GM12892 (cell line): Measurements from ENCODE around the gene FIGLA.
A peak's percentile ranks its signal among the peaks of the same experiment; 100 is the strongest.

Source experiments
- DNase-seq: peaks from one replicate; pipeline ENCODE4 v3.0.0; 2011; ENCODE audit not compliant: insufficient read length
- FAIRE-seq: peaks from 2 replicates; lab custom pipeline; 2011; peaks lifted over from hg19 to GRCh38; lab: Jason Lieb, UNC
- POLR2A ChIP-seq: IDR thresholded peaks from 2 replicates; pipeline ENCODE4 v1.6.1; 2011; ENCODE audit warnings: low read depth, low read length, control low read depth
- POLR2AphosphoS5 ChIP-seq: IDR thresholded peaks from 2 replicates; pipeline ENCODE4 v1.6.1; 2011; ENCODE audit warnings: low read depth, low read length, control low read depth
- TAF1 ChIP-seq: IDR thresholded peaks from 2 replicates; pipeline ENCODE4 v1.6.1; 2011; ENCODE audit warnings: low read depth, mild to moderate bottlenecking, control low read depth, low read length, borderline replicate concordance

Gene FIGLA

DNA sequence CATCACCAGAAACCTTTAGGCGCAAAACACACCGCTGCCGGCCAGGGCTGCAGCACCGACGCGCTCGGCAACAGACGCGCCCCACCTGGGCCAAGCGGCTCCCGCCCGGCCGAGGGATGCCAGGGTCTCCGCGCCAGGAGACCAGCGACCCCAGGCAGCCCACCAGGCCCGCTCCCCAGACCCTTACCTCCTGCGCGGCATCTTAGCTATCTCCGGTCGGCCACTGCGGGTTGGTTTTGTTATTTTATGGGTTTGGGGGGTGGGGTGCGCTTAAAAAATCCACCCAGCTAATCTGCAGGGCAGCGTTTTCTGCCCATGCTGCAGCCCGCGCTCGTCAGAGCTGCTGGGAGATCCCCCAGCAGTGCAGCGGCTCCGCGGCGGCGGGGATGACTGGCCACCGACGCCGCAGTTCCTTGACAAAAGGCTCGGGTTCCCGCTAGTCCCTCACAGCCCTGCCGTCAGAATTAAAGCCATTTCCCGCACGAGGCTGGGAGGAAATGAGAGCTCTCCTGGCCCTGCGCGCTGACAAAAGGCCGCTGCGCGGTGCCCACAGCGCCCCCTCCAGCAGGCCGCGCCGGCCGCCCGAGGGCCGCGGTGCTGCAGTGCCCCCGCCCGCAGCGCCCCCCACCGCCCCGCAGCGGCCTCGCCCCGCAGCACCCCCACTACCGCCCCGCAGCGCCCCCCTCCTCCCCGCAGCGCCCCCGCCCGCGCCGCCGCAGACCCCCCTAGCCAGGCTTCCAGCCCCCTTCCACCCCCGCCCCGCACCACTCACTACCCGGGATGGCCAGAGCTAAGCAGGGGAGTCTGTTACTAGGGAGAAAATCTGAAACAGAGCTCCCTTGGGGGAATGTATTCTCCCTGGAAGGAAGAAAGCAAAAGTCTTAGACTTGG is 22.5 kb downstream of the FIGLA start, which contains the start of gene ADD2:
ADD2 (minus strand) TSS at position 502 of the 891 bp plus-strand sequence. CDS start 61,792 bp downstream, outside the sequence.
- no peak for FAIRE-seq
- peak; percentile 41 for DNase-seq
- TF ChIP-seq POLR2AphosphoS5 (no peak), TAF1 (no peak), POLR2A (no peak)

DNA sequence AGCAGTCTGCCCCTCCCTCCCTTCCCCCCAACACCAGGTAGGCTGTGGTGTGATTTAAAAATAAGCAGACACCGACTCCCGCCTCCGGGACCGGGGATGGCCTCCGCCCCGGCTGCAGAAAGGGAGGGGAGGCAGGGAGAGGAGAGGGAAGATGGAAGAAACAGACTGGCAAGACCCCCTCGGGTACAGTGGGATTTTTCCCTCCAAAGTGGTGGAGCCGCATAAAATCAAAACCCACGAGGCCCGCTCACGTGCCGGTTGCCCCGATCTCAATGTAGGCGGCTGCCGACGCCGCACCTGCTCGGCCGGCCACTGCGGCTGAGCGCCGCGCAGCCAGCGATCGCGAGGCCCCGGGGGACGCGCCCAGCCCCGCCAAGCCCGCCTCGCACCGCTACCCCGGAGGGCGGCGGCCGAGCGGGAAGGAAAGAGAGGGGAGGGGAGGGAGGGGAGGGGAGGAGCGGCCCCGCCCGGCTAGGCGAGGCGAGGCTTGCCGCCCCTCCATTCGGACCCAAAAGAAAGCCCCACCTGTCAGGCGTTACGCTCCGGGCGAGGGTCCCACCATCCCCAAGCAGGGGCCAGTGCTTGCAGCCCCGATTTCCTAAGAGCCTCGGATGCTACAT is 23.3 kb downstream of the FIGLA start:
- TF ChIP-seq TAF1, result no peak
- no peak for TF ChIP-seq POLR2AphosphoS5
- no peak for TF ChIP-seq POLR2A
- DNase-seq (peak; percentile 28), FAIRE-seq (no peak)

DNA sequence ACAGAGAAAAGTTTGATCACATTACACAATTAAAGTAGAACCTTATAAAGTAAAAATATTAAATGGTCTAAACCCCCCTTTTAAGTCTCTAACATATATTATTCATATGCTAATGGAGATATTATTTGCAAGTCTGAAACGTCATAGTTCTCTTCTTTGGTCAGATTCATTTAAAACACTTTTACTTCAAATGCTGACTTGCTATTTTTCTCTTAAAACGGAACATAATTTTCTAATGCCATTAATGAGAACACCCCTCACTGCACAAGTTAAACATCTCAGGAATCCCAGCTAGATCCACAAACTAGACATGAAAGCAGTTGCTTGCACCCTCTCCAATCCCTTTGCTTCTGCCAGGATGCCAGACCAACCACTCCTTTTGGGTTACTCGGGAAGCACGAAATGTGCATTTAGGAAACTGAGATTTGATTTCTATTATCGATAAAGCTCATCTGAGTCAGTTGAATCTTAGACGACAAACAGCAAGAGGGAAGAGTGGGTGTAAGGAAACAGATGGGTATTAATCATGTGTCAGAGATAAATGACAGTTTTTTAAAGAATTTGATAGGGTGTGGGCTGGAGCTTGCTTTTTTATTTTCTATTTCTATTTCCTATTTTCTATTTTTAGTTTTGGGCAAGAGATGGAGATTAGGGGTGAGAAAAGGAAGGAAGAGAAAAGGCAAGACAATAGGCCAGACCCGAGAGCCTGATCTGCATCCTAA is 23.9 kb downstream of the FIGLA start:
- FAIRE-seq, result no peak
- TF ChIP-seq POLR2A (no peak), POLR2AphosphoS5 (no peak)

DNA sequence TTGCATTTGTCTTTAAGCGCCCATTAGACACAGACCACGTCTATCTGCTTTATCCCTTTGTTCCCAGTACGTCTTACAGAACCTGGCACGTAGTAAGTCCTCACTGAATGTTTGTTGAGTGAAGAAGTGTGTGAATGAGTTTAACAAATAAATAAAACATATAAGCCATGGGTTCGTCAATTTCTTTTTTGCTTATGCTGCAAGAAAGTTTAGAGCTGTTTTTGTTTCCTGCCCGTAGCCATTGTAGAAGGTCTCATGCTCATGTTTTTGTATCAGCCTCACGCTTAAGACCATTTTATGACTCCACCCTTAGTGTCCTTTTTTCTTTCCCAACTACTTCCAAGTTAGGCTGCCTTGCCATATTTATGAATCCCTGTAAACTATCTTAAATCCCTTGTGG is 24.9 kb downstream of the FIGLA start:
- no peak for TF ChIP-seq POLR2AphosphoS5
- TF ChIP-seq POLR2A, result no peak
- TF ChIP-seq TAF1, result no peak
- no peak for DNase-seq
- no peak for FAIRE-seq

More for the DNA sequence above, 23.9 kb downstream of the FIGLA start:
- DNase-seq, result no peak

DNA sequence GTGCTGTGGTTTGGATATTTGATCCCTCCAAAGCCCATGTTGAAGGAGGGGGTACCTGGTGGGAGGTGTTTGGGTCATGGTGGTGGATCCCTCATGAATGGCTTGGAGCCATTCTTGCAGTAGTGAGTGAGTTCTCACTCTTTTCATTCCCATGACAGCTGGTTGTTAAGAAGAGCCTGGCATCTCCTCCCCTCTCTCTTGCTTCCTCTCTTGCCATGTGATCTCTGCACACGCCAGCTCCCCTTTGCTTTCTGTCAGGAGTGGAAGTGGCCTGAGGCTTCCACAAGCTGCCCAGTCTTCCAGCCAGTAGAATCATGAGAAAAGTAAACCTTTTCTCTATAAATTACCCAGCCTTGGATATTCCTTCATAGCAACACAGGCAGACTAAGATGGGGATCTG is 31.0 kb downstream of the FIGLA start:
- no peak for DNase-seq
- FAIRE-seq, result no peak
- TF ChIP-seq POLR2AphosphoS5, result no peak
- no peak for TF ChIP-seq TAF1
- TF ChIP-seq POLR2A, result no peak

DNA sequence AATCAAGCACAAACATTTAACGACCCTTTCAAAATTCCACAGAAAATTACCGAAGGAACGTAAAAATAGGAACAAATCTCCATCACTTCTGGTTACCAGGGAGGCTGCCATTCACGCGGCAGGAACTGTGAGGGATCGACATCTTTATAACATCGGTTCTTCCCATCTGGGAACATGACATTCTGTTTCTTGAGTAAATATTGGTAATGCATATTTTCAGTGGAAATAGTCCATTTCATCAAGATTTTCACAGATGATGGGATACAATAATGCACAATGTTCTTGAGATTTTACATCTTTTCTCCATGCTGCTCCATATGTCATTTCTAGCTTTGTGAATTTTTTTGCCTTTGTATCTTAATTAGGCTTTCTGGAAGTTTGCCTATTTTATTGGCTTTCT is 32.5 kb downstream of the FIGLA start:
- TF ChIP-seq POLR2A (no peak), TAF1 (no peak)
- FAIRE-seq (no peak), DNase-seq (no peak)

DNA sequence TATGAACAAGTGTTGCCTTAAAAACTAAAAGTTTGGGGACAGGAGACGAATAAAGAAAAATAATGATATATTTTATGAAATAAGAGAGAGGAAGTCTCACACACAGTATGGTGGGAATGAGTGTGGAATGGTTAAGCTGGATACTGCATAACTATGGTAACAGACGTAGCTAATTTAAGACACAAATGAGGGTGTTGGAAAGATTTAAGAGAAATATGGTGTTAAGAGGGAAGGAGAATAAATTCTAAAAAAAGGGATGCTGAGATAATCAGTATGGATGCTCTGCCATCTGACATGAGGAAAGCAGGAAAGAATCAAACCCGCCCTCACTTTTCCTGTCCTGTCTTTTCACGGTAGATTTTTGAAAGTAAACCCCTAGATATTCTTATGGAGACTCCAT is 33.1 kb downstream of the FIGLA start:
- no peak for FAIRE-seq
- no peak for TF ChIP-seq POLR2A
- TF ChIP-seq POLR2AphosphoS5, result no peak
- TF ChIP-seq TAF1, result no peak
- no peak for DNase-seq

DNA sequence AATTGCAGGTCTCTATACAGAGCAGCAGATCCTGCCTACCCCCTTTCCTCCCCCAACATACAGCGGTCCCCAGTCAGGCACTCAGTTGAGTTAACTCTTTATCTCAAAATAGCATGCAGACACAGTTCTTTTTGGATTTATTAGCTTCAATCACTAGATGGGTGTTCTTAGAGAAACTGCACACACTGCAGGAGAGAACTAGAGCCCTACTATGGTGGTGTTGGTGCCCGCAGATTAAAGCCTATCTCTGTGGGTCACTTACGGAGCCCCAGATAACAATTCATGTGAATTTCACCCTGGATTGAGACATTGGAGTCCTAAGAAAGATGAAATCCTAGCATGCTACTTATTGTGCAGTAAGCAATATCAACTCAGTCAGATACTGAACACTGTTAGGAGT is 34.3 kb downstream of the FIGLA start:
- TF ChIP-seq TAF1, result no peak
- TF ChIP-seq POLR2AphosphoS5, result no peak
- no peak for TF ChIP-seq POLR2A
- FAIRE-seq, result no peak
- DNase-seq, result no peak

DNA sequence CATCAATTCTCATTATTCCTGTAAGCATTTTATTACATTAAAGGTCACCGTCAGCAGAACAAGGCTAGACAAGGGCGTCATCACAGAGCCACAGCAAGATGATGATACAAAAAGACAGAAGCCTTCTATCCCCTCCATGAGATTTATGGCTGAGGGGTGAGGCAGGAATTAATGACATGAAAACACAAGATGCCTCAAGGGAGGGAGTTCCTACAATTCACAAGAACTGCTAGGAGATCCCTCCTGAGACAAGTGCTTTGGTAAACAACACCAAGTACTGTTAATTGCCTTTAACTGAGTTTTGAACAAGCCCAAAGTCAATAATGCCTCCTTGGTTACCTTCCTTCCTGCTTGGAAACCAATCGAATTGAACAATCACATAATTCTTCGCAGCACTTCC is 36.5 kb downstream of the FIGLA start:
- no peak for DNase-seq
- TF ChIP-seq POLR2A (no peak), POLR2AphosphoS5 (no peak), TAF1 (no peak)
- no peak for FAIRE-seq

DNA sequence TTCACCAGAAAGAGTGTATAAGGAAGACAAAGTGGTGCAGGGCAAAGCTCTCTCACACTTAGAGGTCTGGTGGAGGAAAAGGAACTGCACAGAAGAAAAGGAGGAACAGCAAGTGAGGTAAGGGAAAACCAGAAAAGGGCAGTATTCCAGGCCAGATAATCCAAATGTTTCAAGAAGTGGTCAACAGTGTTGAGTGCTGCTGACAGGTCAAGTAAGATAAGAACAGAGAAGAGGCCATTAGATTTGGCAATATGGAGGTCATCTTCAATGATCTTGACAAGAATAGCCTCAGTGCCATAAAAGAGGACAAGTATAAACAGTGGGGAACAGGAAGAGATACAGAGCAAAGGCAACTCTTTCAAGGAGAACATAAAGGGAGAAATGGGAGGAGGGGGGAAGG is 37.4 kb downstream of the FIGLA start:
- DNase-seq (no peak), FAIRE-seq (no peak)
- TF ChIP-seq POLR2A (no peak), POLR2AphosphoS5 (no peak), TAF1 (no peak)

DNA sequence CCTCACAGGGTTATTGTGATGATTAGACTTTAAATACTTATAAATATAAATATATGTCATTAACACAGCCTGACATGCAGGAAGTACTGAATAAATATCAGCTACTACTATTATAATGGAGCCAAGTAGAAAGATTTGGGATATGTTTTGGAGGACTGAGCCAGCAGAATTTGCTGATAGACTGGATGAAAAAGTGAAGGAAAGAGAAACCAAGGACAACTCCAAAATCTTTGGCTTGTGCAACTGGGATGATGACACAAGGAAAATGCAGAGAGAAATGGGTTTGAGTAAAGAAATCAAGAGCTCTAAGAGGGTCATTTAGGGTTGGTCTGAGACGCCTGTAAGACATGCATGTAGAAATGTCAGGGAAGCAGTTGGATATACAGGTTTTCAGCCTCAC is 38.0 kb downstream of the FIGLA start:
- FAIRE-seq, result no peak
- DNase-seq, result no peak
- TF ChIP-seq POLR2AphosphoS5 (no peak), TAF1 (no peak), POLR2A (no peak)

DNA sequence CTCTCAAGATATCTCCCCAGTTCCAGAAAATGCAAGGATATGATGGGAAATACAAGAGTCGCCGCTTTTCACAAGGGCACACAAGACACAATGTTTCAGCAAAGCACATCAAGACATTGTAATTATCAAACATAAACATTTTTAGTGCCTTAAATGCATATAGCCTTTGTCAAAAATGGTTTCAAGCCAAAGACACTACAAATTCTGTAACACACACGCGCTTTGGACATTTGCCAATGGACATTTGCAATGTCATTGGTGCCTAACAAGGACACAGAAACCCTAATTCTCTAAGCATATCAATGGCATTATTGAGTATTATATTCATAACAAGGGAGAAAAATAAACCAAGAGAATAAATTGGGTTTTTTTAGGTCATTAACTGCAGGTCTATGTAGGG is 38.6 kb downstream of the FIGLA start:
- FAIRE-seq, result no peak
- TF ChIP-seq POLR2AphosphoS5 (no peak), POLR2A (no peak), TAF1 (no peak)

DNA sequence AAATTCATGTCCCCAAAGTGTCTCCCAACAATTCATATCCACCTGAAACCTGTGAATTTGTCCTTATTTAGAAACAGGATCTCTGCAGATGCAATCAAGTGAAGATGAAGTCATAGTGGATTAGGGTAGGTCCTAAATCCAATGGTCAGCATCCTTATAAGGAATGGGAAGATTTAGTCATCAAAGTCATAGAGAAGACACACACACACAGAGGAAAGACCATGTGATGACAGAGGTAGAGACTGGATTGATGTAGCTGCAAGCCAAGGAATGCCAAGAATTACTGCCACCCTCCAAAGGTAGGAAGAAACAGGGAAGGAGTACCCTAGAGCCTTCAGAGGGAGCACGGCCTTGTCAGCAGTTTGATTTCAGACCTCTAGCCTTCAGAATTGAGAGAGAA is 40.1 kb downstream of the FIGLA start:
- FAIRE-seq, result no peak
- no peak for TF ChIP-seq TAF1
- no peak for TF ChIP-seq POLR2AphosphoS5
- DNase-seq, result no peak

More for the DNA sequence above, 38.6 kb downstream of the FIGLA start:
- DNase-seq, result no peak
